ENCODE results near the gene CDC42EP5.

CDC42EP5 gene

GRCh38 chr19:54456423-54457373 lies 16.4 kb downstream of the CDC42EP5 start:
- H3K27ac ChIP-seq (ENCODE audit: low read depth, low read length) = no peak overlapping the region
- peaks cover 4 to 18% of the 10 kb centered on the region in 2 donors for H3K4me1 ChIP-seq (ENCODE audit: control insufficient read depth in 1 of 2, insufficient read depth in 2 of 2, low read length in 2 of 2)

DNA sequence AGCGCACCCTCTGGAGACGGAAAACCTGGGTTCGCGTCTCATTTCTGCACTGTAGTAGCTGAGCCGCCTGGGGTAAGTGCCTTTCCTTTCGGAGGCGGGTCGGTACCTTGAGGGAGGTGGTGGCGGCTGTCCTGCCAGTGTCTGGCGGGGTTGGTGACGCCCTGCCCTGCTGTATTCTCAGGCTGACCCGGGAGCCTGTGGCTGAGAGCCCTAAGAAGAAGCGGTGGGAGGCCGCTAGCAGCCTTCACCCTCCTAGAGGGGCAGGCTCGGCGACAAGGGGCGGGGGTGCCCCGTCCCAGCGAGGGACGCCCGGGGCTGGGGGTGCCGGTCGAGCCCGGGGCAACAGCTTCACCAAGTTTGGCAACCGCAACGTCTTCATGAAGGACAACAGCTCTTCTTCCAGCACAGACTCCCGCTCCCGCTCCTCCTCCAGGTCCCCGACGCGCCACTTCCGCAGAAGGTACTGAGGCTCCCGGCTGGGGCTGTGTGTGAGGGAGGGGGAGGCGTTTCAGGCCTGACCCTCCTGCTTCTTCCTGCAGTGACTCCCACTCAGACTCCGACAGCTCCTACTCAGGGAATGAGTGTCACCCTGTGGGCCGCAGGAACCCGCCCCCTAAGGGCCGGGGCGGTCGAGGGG lies 17.2 kb downstream of the CDC42EP5 start:
- Histone ChIP-seq H3K36me3 (ENCODE audit: control insufficient read depth in 1 of 2, insufficient read depth in 2 of 2, low read length in 2 of 2) (peaks cover 66 to 93% of the 10 kb centered on the region in 2 donors), H3K27me3 (ENCODE audit: control insufficient read depth in 1 of 2, insufficient read depth in 2 of 2, low read length in 2 of 2) (no peaks in the 10 kb centered on the region), H3K4me3 (ENCODE audit: low read depth in 1 of 2, low read length in 2 of 2) (no peak overlapping the region), H3K4me1 (ENCODE audit: control insufficient read depth in 1 of 2, insufficient read depth in 2 of 2, low read length in 2 of 2) (peaks cover 12 to 25% of the 10 kb centered on the region in 2 donors), H3K9ac (ENCODE audit: low read depth in 1 of 2, low read length in 2 of 2) (no peak overlapping the region), H3K9me3 (ENCODE audit: control insufficient read depth in 1 of 2, low read length in 2 of 2) (no peaks in the 10 kb centered on the region), H3K27ac (ENCODE audit: low read depth, low read length) (no peak overlapping the region)

More at GRCh38 chr19:54456423-54457373, 16.4 kb downstream of the CDC42EP5 start:
- Histone ChIP-seq H3K27me3 (ENCODE audit: control insufficient read depth in 1 of 2, insufficient read depth in 2 of 2, low read length in 2 of 2) (no peaks in the 10 kb centered on the region), H3K9me3 (ENCODE audit: control insufficient read depth in 1 of 2, low read length in 2 of 2) (no peaks in the 10 kb centered on the region), H3K4me3 (ENCODE audit: low read depth in 1 of 2, low read length in 2 of 2) (no peak overlapping the region), H3K36me3 (ENCODE audit: control insufficient read depth in 1 of 2, insufficient read depth in 2 of 2, low read length in 2 of 2) (peaks cover 61 to 93% of the 10 kb centered on the region in 2 donors), H3K9ac (ENCODE audit: low read depth in 1 of 2, low read length in 2 of 2) (no peak overlapping the region)

DNA sequence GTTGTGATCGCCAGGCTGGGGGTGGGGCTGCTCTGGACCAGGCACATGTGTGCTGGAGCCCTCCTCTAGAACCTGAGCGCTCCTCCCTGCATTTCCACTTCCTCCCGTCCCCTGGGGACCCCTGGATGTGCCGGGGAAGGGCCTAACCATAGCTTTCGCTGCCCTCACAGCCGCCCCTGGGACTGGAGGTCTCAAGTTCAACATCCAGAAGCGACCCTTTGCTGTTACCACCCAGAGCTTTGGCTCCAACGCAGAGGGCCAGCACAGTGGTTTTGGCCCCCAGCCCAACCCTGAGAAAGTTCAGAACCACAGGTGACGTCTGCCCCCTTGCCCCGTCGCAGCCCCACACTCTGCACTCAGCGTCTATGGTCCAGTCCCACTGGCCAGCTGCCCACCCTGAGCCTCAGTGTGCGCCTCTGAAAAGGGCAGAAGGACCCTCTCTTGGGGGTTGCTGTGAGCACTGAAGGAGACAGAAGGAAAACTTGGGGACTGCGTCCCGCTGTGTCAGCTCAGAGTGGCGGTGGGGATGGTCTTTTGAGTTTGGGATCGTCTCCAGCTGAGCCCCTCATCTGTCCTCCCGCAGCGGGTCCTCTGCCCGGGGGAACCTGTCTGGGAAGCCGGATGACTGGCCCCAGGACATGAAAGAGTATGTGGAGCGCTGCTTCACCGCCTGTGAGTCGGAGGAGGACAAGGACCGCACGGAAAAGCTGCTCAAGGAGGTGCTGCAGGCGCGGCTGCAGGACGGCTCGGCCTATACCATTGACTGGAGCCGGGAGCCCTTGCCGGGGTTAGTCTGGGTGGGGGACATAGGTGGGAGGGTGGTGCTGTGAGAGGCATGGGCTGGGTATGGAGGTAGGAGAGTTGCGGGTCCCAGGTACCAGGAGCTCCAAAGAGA lies 18.1 kb downstream of the CDC42EP5 start:
- Histone ChIP-seq H3K36me3 (ENCODE audit: control insufficient read depth in 1 of 2, insufficient read depth in 2 of 2, low read length in 2 of 2) (peaks cover 66 to 92% of the 10 kb centered on the region in 2 donors), H3K4me3 (ENCODE audit: low read depth in 1 of 2, low read length in 2 of 2) (no peak overlapping the region), H3K9ac (ENCODE audit: low read depth in 1 of 2, low read length in 2 of 2) (no peak overlapping the region), H3K27me3 (ENCODE audit: control insufficient read depth in 1 of 2, insufficient read depth in 2 of 2, low read length in 2 of 2) (no peaks in the 10 kb centered on the region), H3K4me1 (ENCODE audit: control insufficient read depth in 1 of 2, insufficient read depth in 2 of 2, low read length in 2 of 2) (peaks cover 21 to 31% of the 10 kb centered on the region in 2 donors), H3K9me3 (ENCODE audit: control insufficient read depth in 1 of 2, low read length in 2 of 2) (no peaks in the 10 kb centered on the region), H3K27ac (ENCODE audit: low read depth, low read length) (no peak overlapping the region)

GRCh38 chr19:54453921-54454780 lies 18.9 kb downstream of the CDC42EP5 start:
- Histone ChIP-seq H3K9ac (ENCODE audit: low read depth in 1 of 2, low read length in 2 of 2) (no peak overlapping the region), H3K36me3 (ENCODE audit: control insufficient read depth in 1 of 2, insufficient read depth in 2 of 2, low read length in 2 of 2) (peaks cover 66 to 83% of the 10 kb centered on the region in 2 donors), H3K4me3 (ENCODE audit: low read depth in 1 of 2, low read length in 2 of 2) (no peak overlapping the region), H3K27ac (ENCODE audit: low read depth, low read length) (no peak overlapping the region), H3K4me1 (ENCODE audit: control insufficient read depth in 1 of 2, insufficient read depth in 2 of 2, low read length in 2 of 2) (peaks cover 22 to 30% of the 10 kb centered on the region in 2 donors), H3K27me3 (ENCODE audit: control insufficient read depth in 1 of 2, insufficient read depth in 2 of 2, low read length in 2 of 2) (no peaks in the 10 kb centered on the region), H3K9me3 (ENCODE audit: control insufficient read depth in 1 of 2, low read length in 2 of 2) (no peaks in the 10 kb centered on the region)

DNA sequence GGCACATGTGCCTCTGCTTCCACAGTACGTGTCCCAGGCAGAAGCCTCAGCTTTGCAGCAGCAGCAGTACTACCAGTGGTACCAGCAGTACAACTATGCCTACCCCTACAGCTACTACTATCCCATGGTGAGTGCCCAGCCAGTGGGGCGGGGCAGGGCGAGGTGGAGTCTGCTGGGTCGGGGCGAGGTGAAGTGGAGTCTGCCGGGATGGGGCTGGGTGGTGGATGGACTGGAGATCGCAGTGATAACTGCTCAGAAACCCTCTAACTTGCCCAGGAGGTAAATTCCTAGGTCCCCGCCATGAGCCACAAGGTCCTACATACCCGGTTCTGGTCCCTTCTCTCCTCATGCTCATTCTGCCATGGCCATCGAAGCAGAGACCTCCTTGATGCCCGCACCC lies 20.5 kb downstream of the CDC42EP5 start:
- Histone ChIP-seq H3K9me3 (ENCODE audit: control insufficient read depth in 1 of 2, low read length in 2 of 2) (no peaks in the 10 kb centered on the region), H3K9ac (ENCODE audit: low read depth in 1 of 2, low read length in 2 of 2) (no peak overlapping the region), H3K27ac (ENCODE audit: low read depth, low read length) (no peak overlapping the region), H3K36me3 (ENCODE audit: control insufficient read depth in 1 of 2, insufficient read depth in 2 of 2, low read length in 2 of 2) (peaks cover 52 to 68% of the 10 kb centered on the region in 2 donors), H3K4me1 (ENCODE audit: control insufficient read depth in 1 of 2, insufficient read depth in 2 of 2, low read length in 2 of 2) (peaks cover 22 to 30% of the 10 kb centered on the region in 2 donors), H3K4me3 (ENCODE audit: low read depth in 1 of 2, low read length in 2 of 2) (no peak overlapping the region), H3K27me3 (ENCODE audit: control insufficient read depth in 1 of 2, insufficient read depth in 2 of 2, low read length in 2 of 2) (no peaks in the 10 kb centered on the region)

- H3K36me3 ChIP-seq (ENCODE audit: control insufficient read depth in 1 of 2, insufficient read depth in 2 of 2, low read length in 2 of 2) = peaks cover 49 to 63% of the 10 kb centered on the region in 2 donors
- H3K9ac ChIP-seq (ENCODE audit: low read depth in 1 of 2, low read length in 2 of 2) = no peak overlapping the region
- H3K27ac ChIP-seq (ENCODE audit: low read depth, low read length) = no peak overlapping the region
- no peaks in the 10 kb centered on the region for H3K27me3 ChIP-seq (ENCODE audit: control insufficient read depth in 1 of 2, insufficient read depth in 2 of 2, low read length in 2 of 2)
- no peaks in the 10 kb centered on the region for H3K9me3 ChIP-seq (ENCODE audit: control insufficient read depth in 1 of 2, low read length in 2 of 2)
- peaks cover 29 to 35% of the 10 kb centered on the region in 2 donors for H3K4me1 ChIP-seq (ENCODE audit: control insufficient read depth in 1 of 2, insufficient read depth in 2 of 2, low read length in 2 of 2)
- no peak overlapping the region for H3K4me3 ChIP-seq (ENCODE audit: low read depth in 1 of 2, low read length in 2 of 2)
Measured at GRCh38 chr19:54451997-54452396, 21.1 kb downstream of the CDC42EP5 start.

GRCh38 chr19:54451331-54451871 lies 21.7 kb downstream of the CDC42EP5 start:
- Histone ChIP-seq H3K36me3 (ENCODE audit: control insufficient read depth in 1 of 2, insufficient read depth in 2 of 2, low read length in 2 of 2) (peaks cover 43 to 57% of the 10 kb centered on the region in 2 donors), H3K27me3 (ENCODE audit: control insufficient read depth in 1 of 2, insufficient read depth in 2 of 2, low read length in 2 of 2) (no peaks in the 10 kb centered on the region), H3K9ac (ENCODE audit: low read depth in 1 of 2, low read length in 2 of 2) (peak overlapping the region in 1 of 2 donors; percentile 21), H3K9me3 (ENCODE audit: control insufficient read depth in 1 of 2, low read length in 2 of 2) (no peaks in the 10 kb centered on the region), H3K27ac (ENCODE audit: low read depth, low read length) (no peak overlapping the region), H3K4me1 (ENCODE audit: control insufficient read depth in 1 of 2, insufficient read depth in 2 of 2, low read length in 2 of 2) (peaks cover 31 to 35% of the 10 kb centered on the region in 2 donors), H3K4me3 (ENCODE audit: low read depth in 1 of 2, low read length in 2 of 2) (peak overlapping the region in 1 of 2 donors; percentile 39)

- H3K4me3 ChIP-seq (ENCODE audit: low read depth in 1 of 2, low read length in 2 of 2) = peak overlapping the region; percentile 85 to 99
- no peaks in the 10 kb centered on the region for H3K27me3 ChIP-seq (ENCODE audit: control insufficient read depth in 1 of 2, insufficient read depth in 2 of 2, low read length in 2 of 2)
- peak overlapping the region; percentile 99 for H3K9ac ChIP-seq (ENCODE audit: low read depth in 1 of 2, low read length in 2 of 2)
- H3K4me1 ChIP-seq (ENCODE audit: control insufficient read depth in 1 of 2, insufficient read depth in 2 of 2, low read length in 2 of 2) = peaks cover 39 to 43% of the 10 kb centered on the region in 2 donors
- H3K9me3 ChIP-seq (ENCODE audit: control insufficient read depth in 1 of 2, low read length in 2 of 2) = no peaks in the 10 kb centered on the region
- H3K36me3 ChIP-seq (ENCODE audit: control insufficient read depth in 1 of 2, insufficient read depth in 2 of 2, low read length in 2 of 2) = peaks cover 34 to 47% of the 10 kb centered on the region in 2 donors
- peak overlapping the region; percentile 100 for H3K27ac ChIP-seq (ENCODE audit: low read depth, low read length)
Measured at GRCh38 chr19:54449701-54450069, 23.4 kb downstream of the CDC42EP5 start.

Data from duodenal mucosa (tissue), 2 donors.